ENCODE results near the gene PRSS33. TPM values are rescaled to one million over a fixed set of nuclear protein-coding genes. Genes with fewer than 3 reads are reported as not detected.

PRSS33 gene
- total and polyA plus RNA-seq, 9 of the 15 experiments (the other 6 are each of a cell fraction or from before 2014, with no cell fraction given) = not detected

DNA sequence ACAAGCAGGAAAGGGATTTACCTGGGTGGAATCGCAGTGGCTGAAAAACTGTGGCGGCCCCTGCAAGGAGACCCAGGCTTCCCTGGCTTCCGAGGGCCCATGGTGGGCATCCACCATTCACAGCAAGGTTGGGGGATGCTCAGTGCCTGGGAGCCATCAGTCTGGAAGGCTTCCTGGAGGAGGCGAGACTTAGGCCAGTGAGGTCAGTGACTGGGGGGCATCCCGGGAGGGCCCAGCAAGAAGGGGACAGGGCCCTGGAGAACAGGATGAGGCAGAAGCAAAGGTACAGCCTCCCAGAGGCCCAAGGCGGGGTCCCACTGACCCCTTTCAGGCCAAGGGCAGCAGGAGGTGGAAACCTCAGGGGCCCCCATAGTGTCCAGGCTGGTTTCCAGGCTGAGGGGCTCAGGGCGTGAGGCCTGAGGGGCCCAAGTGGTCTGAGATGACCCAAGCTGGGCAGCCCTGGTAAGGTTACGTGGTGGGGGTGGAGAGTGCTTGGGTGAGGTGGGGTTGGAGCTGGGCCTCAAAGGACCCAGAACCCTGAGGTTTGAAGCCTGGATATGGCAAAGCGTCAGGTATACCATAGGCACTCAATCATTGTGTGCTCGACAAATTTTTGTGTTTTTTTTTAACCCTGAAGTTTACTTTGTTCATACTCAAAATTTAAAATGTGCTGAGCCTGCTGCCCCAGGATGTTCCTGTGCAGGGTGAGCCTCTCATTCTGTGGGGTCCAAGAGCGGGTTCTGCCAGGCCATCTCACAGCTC is 50.7 kb downstream of the PRSS33 start:
- Histone ChIP-seq H3K9ac (ENCODE audit: insufficient read depth in 1 of 2, low read depth in 2 of 2, low read length in 2 of 2) (no peak overlapping the region; a peak in 2 of 4 replicates), H3K27me3 (ENCODE audit: control insufficient read depth in 2 of 2, insufficient read depth in 2 of 2, low read length in 2 of 2) (no peaks in the 10 kb centered on the region), H3K9me1 (ENCODE audit: control insufficient read depth, insufficient read depth, low read length) (no peaks in the 10 kb centered on the region), H2AFZ (ENCODE audit: low read depth, low read length) (no peak overlapping the region), H3K79me2 (ENCODE audit: control insufficient read depth, insufficient read depth, low read length) (no peaks in the 10 kb centered on the region), H3K36me3 (ENCODE audit: control insufficient read depth, insufficient read depth, low read length) (no peaks in the 10 kb centered on the region), H3K4me1 (replicated peaks in 1 of 2; ENCODE audit: control insufficient read depth in 2 of 2, insufficient read depth in 2 of 2, low read length in 2 of 2) (peaks cover 7 to 35% of the 10 kb centered on the region in 2 experiments; a peak in 4 of 5 replicates), H3K27ac (ENCODE audit: extremely low read depth, low read depth, low read length) (no peak overlapping the region), H3K9me3 (replicated peaks; ENCODE audit: control insufficient read depth, insufficient read depth, low read depth, low read length) (no peaks in the 10 kb centered on the region), H3K4me3 (no peak overlapping the region), H3K4me2 (ENCODE audit: insufficient read depth, low read length) (no peak overlapping the region), H4K20me1 (replicated peaks; ENCODE audit: control insufficient read depth, insufficient read depth, low read length) (no peaks in the 10 kb centered on the region)
- intact Hi-C loops (cut with micrococcal nuclease) = no loop called here
- TF ChIP-seq ZFP36 (IDR thresholded peaks at IDR 0.05; ENCODE audit: low read depth, low read length, partially characterized antibody) = peak; percentile 80
- no peak for TF ChIP-seq ZNF695 (CRISPR knock-in tag; IDR thresholded peaks at IDR 0.05)
- TF ChIP-seq ZKSCAN8 (CRISPR knock-in tag; IDR thresholded peaks at IDR 0.05) = peak; percentile 52; the same call in 1 of the 2 replicates
- CTCF ChIA-PET (ENCODE audit: low intra/inter-chr PET ratio) = no interaction called here
- in situ Hi-C loops (cut with MboI) = no loop called here
- BruUV-seq (replicated peaks) = no TSS peak
- FAIRE-seq = peak; percentile 26
- WGBS (ENCODE audit: insufficient coverage, low coverage, missing lambda C conversion rate) = 75% methylated on average over 10 of the region's 11 CpGs
- ATAC-seq = no peak
- POLR2A ChIA-PET = interaction anchor here (0.6 to 1.4 kb wide), 3 partner anchors 14 to 206 kb away, joined by 3 to 6 read pairs (median 4); partner anchors contain the start of genes CEMP1 and SRRM2
- no peak for DNase-seq (ENCODE audit: extremely low read depth in 1 of 4, low spot score in 3 of 4)

DNA sequence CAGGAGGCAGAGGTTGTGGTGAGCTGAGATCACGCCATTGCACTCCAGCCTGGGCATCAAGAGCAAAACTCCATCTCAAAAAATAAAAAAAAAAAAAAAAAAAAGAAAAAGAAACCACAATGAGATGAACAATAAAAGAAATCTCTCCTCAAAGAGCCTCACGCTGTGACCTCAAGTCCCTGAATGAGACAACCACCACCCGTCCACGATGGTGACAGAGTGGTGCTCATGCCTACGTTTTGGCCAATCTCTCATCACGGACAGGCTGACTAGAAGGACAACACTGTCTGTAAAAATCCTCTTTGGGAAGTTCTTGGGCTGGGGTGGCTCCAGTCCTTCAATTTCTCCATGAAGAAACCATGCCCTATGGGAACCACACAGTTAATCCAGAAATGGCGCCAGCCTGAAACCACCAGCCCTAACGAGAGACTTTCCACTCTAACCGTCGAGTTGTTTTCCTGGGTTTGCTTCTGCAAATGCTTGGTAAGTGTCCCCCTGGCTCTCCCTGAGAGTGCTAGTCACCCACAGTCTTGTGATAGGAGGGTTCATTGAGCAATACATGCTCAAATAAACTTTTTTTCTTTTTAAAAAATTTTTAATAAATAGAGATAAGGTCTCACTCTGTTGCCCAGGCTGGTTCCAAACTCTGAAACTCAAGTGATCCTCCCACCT is 52.4 kb downstream of the PRSS33 start:
- peak overlapping the region; percentile 34; the same call in 1 of the 2 replicates for H2AFZ ChIP-seq (ENCODE audit: low read depth, low read length)
- TF ChIP-seq ZNF584 (CRISPR knock-in tag; IDR thresholded peaks at IDR 0.05; ENCODE audit: low read depth) = no peak
- TF ChIP-seq, protein P1, sequence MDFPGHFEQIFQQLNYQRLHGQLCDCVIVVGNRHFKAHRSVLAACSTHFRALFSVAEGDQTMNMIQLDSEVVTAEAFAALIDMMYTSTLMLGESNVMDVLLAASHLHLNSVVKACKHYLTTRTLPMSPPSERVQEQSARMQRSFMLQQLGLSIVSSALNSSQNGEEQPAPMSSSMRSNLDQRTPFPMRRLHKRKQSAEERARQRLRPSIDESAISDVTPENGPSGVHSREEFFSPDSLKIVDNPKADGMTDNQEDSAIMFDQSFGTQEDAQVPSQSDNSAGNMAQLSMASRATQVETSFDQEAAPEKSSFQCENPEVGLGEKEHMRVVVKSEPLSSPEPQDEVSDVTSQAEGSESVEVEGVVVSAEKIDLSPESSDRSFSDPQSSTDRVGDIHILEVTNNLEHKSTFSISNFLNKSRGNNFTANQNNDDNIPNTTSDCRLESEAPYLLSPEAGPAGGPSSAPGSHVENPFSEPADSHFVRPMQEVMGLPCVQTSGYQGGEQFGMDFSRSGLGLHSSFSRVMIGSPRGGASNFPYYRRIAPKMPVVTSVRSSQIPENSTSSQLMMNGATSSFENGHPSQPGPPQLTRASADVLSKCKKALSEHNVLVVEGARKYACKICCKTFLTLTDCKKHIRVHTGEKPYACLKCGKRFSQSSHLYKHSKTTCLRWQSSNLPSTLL (IDR thresholded peaks at IDR 0.05) = no peak
- no peak for TF ChIP-seq ERF (CRISPR knock-in tag; IDR thresholded peaks at IDR 0.05)
- TF ChIP-seq RBFOX2 (IDR thresholded peaks at IDR 0.05; ENCODE audit: low read depth, low read length) = no peak
- no peak for TF ChIP-seq TFAM (CRISPR knock-in tag; conservative IDR thresholded peaks at IDR 0.05)
- TF ChIP-seq BACH1 (tag; IDR thresholded peaks at IDR 0.05) = no peak
- no peak for TF ChIP-seq HMGN3 (IDR thresholded peaks at IDR 0.05; ENCODE audit: borderline replicate concordance, extremely low read depth, insufficient read length, low read depth, low read length)
- no peak for TF ChIP-seq NCOA2 (IDR thresholded peaks at IDR 0.05; ENCODE audit: partially characterized antibody in 2 of 2)
- TF ChIP-seq MCM7 (IDR thresholded peaks at IDR 0.05) = no peak
- no peaks in the 10 kb centered on the region for H3K27me3 ChIP-seq (ENCODE audit: control insufficient read depth in 2 of 2, insufficient read depth in 2 of 2, low read length in 2 of 2)
- CTCF ChIA-PET (ENCODE audit: low intra/inter-chr PET ratio) = no interaction called here
- no TSS peak for BruUV-seq (replicated peaks)
- H3K4me2 ChIP-seq (ENCODE audit: insufficient read depth, low read length) = no peak overlapping the region
- intact Hi-C loops (cut with micrococcal nuclease) = no loop called here
- no peak overlapping the region for H3K9ac ChIP-seq (ENCODE audit: insufficient read depth in 1 of 2, low read depth in 2 of 2, low read length in 2 of 2)
- H3K4me3 ChIP-seq = no peak overlapping the region
- H3K36me3 ChIP-seq (ENCODE audit: control insufficient read depth, insufficient read depth, low read length) = no peaks in the 10 kb centered on the region
- no peak for DNase-seq (ENCODE audit: extremely low read depth in 1 of 4, low spot score in 3 of 4)
- no peaks in the 10 kb centered on the region for H4K20me1 ChIP-seq (replicated peaks; ENCODE audit: control insufficient read depth, insufficient read depth, low read length)
- H3K9me1 ChIP-seq (ENCODE audit: control insufficient read depth, insufficient read depth, low read length) = no peaks in the 10 kb centered on the region
- no peak for FAIRE-seq
- no peaks in the 10 kb centered on the region for H3K79me2 ChIP-seq (ENCODE audit: control insufficient read depth, insufficient read depth, low read length)
- no peak overlapping the region for H3K27ac ChIP-seq (ENCODE audit: extremely low read depth, low read depth, low read length)
- WGBS (ENCODE audit: insufficient coverage, low coverage, missing lambda C conversion rate) = 52% methylated on average over 10 of the region's 10 CpGs
- in situ Hi-C loops (cut with MboI) = no loop called here
- H3K4me1 ChIP-seq (replicated peaks in 1 of 2; ENCODE audit: control insufficient read depth in 2 of 2, insufficient read depth in 2 of 2, low read length in 2 of 2) = peaks cover 7 to 28% of the 10 kb centered on the region in 2 experiments; a peak in 4 of 5 replicates
- H3K9me3 ChIP-seq (replicated peaks; ENCODE audit: control insufficient read depth, insufficient read depth, low read depth, low read length) = no peaks in the 10 kb centered on the region
- no peak for ATAC-seq
- POLR2A ChIA-PET = interaction anchor here (1.4 kb wide), 1 partner anchor 18 kb away, joined by 6 read pairs; the partner anchor contains the start of gene SRRM2

Measured in K562 (cell line).